LNCaP clone FGC (cell line): ENCODE measurements around the gene BTBD2.

Experiments
- DNase-seq: peaks from one replicate; pipeline ENCODE4 v3.0.0-alpha.2; 2011; ENCODE audit warnings: low read depth
- H3K4me3 ChIP-seq: 2 replicates; pipeline ENCODE4 v1.5.1; 2011; ENCODE audit warnings: mild to moderate bottlenecking, low read depth, low read length, control low read depth
- CTCF ChIP-seq: IDR thresholded peaks from 2 replicates; pipeline ENCODE4 v1.5.1; 2012; ENCODE audit warnings: mild to moderate bottlenecking; ENCODE audit not compliant: control insufficient read depth, insufficient read depth; ENCODE audit errors: extremely low read depth

BTBD2 gene

GRCh38 chr19:2061495-2062388 lies 46.2 kb upstream of the BTBD2 start:
- DNase-seq = peak; percentile 92
- H3K4me3 ChIP-seq = peak overlapping the region; percentile 55
- no peak for TF ChIP-seq CTCF

GRCh38 chr19:2060884-2061494 lies 45.5 kb upstream of the BTBD2 start:
- H3K4me3 ChIP-seq = peak overlapping the region; percentile 55
- no peak for DNase-seq
- no peak for TF ChIP-seq CTCF

- no peak for TF ChIP-seq CTCF
- H3K4me3 ChIP-seq = peak overlapping the region; percentile 45
- DNase-seq = peak; percentile 95
Observed at GRCh38 chr19:2059422-2060201, 44.1 kb upstream of the BTBD2 start.

- no peak for TF ChIP-seq CTCF
- peak overlapping the region; percentile 45 for H3K4me3 ChIP-seq
- DNase-seq = no peak
Observed at GRCh38 chr19:2058570-2059421, 43.3 kb upstream of the BTBD2 start.

- H3K4me3 ChIP-seq = no peak overlapping the region
- no peak for DNase-seq
- no peak for TF ChIP-seq CTCF
Observed at GRCh38 chr19:2057484-2058469, 42.3 kb upstream of the BTBD2 start.

GRCh38 chr19:2056837-2057192 lies 41.3 kb upstream of the BTBD2 start:
- no peak overlapping the region for H3K4me3 ChIP-seq
- TF ChIP-seq CTCF = no peak
- DNase-seq = no peak
